ENCODE results near the gene CELSR1.
A peak's percentile ranks its signal among the peaks of the same experiment; 100 is the strongest.

CELSR1 gene

DNA sequence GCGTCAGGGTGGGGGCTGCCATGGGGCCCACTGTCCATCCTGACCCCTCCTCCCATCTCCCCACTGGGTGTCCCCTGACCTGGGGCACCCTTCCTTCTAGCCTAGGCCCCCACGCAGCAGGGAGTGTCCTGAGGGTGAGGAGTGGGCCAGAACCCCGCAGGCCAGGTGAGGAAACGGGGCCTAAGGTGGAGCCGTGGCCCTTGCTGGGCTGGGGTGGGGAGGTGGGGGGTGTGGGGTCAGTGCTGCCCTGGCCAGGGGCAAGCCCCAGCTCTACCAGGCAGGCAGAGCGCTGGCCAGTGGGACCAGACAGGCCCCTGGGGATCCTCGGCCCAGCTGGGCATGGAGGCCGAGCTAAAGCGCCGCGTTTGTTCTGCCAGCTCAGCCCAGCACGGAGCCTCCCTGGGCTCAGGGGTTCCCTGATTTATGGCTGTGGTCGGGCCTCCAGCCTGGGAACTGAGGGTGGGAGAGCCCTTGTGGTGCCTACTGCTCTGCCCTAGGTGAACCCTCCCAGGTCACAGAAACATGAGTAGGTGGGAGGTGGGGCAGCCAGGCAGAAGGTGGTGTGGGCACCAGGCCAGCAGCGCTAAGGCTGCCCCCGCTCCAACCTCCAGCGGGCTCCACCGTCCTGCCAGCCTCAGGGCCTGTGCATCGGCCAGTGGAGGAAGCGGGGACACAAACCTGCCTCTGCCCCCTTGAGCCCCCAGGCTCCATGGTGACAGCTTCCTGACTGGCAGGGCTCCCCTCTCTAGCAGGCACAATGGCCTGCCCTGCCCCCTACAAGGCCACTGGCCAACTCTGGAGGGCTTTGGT is 179.5 kb downstream of the CELSR1 start:
- no peak for DNase-seq

- DNase-seq: no peak
Measured at GRCh38 chr22:46356496-46357480, 180.6 kb downstream of the CELSR1 start.

- DNase-seq: no peak
Measured at GRCh38 chr22:46355996-46356471, 181.4 kb downstream of the CELSR1 start.

- peak; percentile 47 for DNase-seq
Measured at GRCh38 chr22:46355369-46355995, 181.9 kb downstream of the CELSR1 start.

- DNase-seq: no peak
Measured at GRCh38 chr22:46354993-46355305, 182.5 kb downstream of the CELSR1 start.

DNA sequence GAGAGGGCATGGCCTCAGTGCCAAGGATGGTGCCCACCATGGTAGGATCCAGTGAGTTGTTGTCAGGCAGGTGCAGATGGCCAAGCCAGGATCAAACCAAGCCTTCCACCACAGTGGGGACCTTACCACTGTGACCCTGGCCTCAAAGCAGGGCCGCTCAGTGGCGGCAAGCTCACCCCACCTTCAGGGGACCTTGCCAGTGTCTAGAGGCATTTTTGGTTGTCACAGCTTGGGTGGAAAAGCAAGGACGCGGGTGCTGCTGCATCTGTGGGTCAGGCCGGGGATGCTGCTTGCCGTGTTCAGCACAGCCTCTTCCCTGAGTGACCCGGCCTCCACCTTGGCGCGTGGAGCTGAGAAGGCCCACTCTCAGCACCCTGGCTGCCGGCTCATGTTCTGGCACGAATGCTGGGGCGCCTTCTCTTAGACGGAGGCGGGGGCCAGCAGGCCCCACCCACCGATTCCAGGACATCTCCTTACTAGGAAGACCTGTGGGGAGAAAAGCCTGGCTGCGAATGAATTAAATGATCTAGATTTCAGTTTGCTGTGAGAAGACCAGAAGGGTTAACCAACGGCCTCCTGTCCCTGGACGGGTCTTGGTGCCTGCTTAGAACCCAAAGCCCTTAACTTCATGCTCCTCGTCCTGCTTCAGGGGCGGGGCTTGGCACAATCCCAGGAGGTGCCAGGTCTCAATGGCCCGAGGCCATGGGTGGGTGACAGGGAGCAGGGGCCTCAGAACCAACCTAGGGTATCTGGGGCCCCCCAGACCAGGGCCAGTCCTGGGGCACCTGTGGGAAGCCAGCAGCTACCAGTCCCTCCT is 183.0 kb downstream of the CELSR1 start:
- DNase-seq: no peak

DNA sequence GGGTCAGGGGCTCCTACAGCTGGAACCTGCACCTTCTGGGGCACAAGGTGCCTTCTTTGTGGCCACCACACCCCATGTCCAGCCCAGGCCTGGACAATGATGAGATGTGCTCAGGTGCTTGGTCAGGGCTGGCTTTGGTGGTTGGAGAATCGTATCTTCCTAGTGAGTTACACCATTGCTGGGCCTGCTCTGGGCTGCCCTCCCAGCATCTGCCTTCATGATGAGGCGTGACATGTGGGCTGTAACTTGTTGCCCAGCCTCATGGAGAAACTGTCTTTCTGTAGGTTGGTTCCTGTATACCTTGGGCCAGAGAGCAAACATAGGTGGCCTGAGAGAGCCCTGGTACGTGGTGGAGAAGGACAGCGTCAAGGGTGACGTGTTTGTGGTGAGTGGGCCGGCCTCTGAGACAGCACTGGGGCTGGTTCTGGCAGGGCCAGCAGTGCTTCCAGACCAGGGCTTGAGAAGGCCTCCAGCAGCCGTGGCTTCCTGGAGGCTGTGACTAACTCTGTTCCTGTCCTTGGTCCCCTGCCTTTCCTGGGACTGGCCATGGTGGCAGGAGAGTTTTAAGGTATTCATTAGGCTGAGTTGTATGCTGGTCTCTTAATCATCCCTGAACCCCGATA is 183.8 kb downstream of the CELSR1 start:
- DNase-seq: no peak

DNA sequence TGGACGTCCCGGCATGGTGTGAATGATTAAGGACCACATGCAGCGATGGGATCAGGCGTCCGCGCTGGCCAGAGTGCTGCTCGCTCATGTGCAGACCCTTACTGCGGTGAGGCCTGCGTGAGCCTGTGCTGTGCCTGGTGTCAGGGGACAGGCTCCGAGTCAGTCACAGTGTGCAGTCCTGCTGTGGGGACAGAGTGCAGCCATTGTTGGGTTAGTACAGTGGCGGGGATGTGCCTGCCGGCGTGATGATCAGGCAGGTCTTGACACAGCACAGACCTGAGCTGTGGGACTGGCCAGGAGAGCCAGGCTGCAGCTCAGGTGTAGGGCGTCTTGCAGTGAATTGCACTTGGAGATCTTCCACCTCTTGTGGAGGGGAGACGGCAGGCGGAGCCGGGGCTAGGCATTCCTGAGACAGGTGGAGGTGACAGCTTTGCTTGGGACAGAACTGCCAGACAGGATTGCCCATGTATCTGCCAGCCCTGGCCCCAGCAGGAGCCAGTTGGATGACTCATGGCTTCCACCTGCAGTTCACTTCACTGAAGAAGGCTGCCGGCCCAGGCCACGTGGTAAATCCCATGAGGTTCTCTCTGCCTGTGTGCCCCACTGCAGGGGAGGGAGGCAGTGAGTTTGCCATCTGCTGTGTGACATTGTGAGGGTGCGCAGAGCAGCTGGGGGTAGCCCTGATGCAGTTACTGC is 184.6 kb downstream of the CELSR1 start:
- DNase-seq: peak; percentile 6

- no peak for DNase-seq
Measured at GRCh38 chr22:46352276-46352675, 185.1 kb downstream of the CELSR1 start.

DNA sequence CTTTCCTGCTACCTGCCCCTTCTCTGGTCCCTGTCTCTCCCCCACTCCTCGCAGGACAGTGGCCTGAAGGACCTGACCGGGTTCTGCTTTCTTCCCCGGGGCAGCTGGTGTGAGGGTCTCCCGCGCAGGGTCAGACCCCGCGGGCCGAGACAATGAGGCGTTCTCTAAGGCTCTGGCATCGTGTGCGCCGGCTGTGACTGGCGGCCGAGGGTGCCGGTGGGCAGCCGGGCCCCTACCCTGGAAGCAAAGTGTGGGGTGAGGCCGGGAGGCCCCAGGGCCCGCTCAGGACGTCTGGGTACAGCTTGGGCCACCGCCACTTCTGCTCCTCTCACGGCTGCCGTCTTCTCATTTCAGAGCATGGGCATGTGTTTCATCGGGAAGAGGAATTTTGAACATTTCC is 185.7 kb downstream of the CELSR1 start:
- no peak for DNase-seq

DNA sequence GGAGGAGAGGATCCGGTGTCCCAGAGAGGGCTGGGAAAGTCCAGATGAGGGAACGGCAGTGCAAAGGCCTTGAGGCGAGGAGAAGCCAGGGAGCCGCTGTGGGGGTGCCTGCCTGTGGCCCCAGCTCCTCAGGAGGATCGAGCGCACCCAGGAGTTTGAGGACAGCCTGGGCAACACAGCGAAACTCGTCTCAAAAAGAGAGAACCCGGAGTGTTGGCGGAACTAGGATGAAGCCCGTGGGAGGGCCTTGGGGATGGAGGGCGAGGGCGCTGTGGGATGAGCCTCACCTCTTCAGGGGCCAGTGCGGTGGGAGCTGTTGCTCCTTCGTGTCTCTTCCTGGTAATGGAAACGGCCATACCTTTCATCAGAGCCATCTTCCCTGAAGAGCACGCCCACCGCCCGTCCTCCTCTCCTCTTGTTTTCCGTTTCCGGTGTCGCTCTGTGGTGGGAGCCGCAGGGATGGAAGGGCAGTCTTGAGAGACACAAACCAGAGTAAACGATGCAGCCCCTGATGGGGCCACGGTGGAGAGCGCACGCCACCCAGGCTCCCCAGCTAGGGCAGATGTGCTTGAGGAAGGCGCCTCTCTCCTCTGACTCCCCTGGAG is 186.2 kb downstream of the CELSR1 start:
- no peak for DNase-seq

- DNase-seq: no peak
Measured at GRCh38 chr22:46350646-46351045, 186.8 kb downstream of the CELSR1 start.

GRCh38 chr22:46350121-46350520 is 187.3 kb downstream of the CELSR1 start:
- DNase-seq: no peak

DNA sequence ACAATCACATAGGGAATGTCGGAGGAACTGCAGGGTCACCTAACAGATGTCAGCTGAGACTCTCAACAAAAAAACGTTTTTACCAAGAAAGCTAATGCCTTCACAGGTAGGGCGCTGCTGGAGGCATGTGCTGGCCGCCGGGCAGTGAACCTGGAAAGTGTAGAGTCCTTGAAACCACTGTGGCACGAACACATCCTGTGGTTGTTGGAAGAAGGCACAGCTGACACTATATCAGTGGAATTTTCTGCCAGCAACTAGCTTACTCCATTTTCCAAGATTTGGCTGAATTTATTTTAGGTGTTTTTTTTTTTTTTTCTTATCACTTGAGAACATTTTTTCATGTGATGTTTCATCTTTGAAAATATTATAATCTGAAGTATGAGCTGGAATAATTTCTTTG is 187.7 kb downstream of the CELSR1 start:
- no peak for DNase-seq

DNA sequence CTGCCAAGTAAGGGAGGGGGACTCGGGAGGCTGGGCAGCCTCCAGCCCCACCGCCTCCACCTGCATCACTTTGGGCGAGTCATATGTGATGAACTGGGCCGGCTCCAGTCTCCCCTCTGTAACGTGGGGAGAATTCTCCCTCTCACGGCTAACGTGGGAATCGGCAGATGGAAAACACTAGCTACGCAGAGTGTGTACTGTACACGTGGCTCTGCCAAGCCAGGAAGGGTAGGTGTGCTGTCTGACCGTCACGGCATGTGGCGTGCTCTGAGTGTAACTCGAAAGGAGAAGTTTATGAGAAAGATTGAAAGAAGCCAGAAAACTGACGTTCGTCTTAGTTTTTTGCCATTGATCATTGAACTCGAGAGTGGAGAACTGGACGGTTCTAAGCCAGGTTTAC is 188.2 kb downstream of the CELSR1 start:
- DNase-seq: no peak

- DNase-seq: no peak
Measured at GRCh38 chr22:46348099-46348695, 189.2 kb downstream of the CELSR1 start.

DNA sequence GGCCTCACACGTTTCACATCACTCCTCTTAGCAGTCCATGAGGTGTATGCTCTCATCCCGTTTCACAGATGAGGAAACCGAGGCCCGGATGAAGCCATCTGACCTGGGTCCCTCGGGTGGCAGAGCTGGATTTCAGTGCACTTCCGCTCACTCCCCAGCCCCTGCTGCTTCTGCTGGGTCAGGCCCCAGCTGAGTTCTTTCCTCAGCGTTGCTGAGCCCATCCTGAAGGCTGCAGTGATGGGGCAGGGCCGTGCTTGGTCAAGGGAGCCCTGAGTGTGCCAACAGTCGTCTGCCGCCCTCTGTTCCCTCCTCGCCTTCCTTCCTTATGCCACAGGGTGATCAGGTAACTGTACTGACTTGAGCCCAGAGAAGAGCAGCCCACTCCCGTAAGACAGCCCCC is 189.8 kb downstream of the CELSR1 start:
- no peak for DNase-seq

GRCh38 chr22:46346680-46347405 is 190.6 kb downstream of the CELSR1 start:
- DNase-seq: no peak

GRCh38 chr22:46340676-46341075 is 196.7 kb downstream of the CELSR1 start:
- no peak for DNase-seq

DNA sequence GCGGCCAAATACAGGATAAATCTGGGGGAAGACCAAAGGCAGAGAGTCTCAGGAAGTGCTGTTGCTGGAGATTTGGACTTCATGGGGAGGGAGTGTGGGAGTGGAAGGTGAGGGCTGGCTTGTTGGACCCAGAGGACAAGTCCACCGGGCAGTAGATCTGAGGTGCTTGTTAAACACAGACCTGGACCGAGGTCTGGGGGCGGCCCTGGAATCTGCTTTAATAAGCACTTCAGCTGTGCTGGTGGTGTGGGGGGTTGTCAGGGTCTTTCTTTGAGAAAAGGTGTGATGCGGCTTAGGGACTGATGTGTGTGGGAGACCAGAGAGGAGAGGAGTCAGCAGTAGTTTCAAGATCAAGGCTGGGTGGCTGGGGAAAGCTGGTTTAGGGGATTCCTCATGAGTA is 197.5 kb downstream of the CELSR1 start:
- DNase-seq: no peak
